ENCODE results near the gene NEK6. TPM values are rescaled to one million over a fixed set of nuclear protein-coding genes. Genes with fewer than 3 reads are reported as not detected.

The NEK6 gene
- total and polyA plus RNA-seq, 9 of the 15 experiments (the other 6 are each of a cell fraction or from before 2014, with no cell fraction given), result 3.1 to 19.0 (median 8.4) TPM

- 0 out of 2 replicates have a peak, but pooled peaks have one; percentile 6 for TF ChIP-seq REST (IDR thresholded peaks at IDR 0.05; ENCODE audit: borderline replicate concordance)
- no peak for TF ChIP-seq REST (CRISPR knock-in tag; IDR thresholded peaks at IDR 0.05; ENCODE audit: low read depth)
- TF ChIP-seq MAFK (IDR thresholded peaks at IDR 0.05; ENCODE audit: low read length), result peak; percentile 33; the same call in 1 of the 2 replicates
- TF ChIP-seq ETS1 (conservative IDR thresholded peaks at IDR 0.05; ENCODE audit: control insufficient read depth, low read depth, low read length), result no peak
- TF ChIP-seq ZNF316 (IDR thresholded peaks at IDR 0.05), result peak; percentile 89
- no peak for TF ChIP-seq SIN3A (IDR thresholded peaks at IDR 0.05; ENCODE audit: borderline replicate concordance in 2 of 2, control insufficient read depth in 1 of 2, low read depth in 2 of 2, low read length in 2 of 2)
- no peak for TF ChIP-seq ZNF398 (CRISPR knock-in tag; IDR thresholded peaks at IDR 0.05)
- TF ChIP-seq STAG1 (CRISPR knock-in tag; IDR thresholded peaks at IDR 0.05; ENCODE audit: borderline replicate concordance), result peak; percentile 25; the same call in 1 of the 2 replicates
- 0 out of 2 replicates have a peak, but pooled peaks have one; percentile 11 for TF ChIP-seq MTA2 (IDR thresholded peaks at IDR 0.05; ENCODE audit: low read depth)
- peak; percentile 24; the same call in 1 of the 2 replicates for TF ChIP-seq CBFA2T3 (IDR thresholded peaks at IDR 0.05)
- peak; percentile 64; the same call in 1 of the 2 replicates for TF ChIP-seq SMARCE1 (IDR thresholded peaks at IDR 0.05)
- no peak for TF ChIP-seq MITF (IDR thresholded peaks at IDR 0.05)
- TF ChIP-seq JUND (IDR thresholded peaks at IDR 0.05; ENCODE audit: borderline replicate concordance, low read depth, low read length), result peak; percentile 56
- peak; percentile 41; the same call in 2 of the 3 replicates for TF ChIP-seq JUND (tag; IDR thresholded peaks at IDR 0.05; ENCODE audit: borderline replicate concordance, low read depth, low read length)
- 0 out of 2 replicates have a peak, but pooled peaks have one; percentile 13 for TF ChIP-seq TAL1 (IDR thresholded peaks at IDR 0.05)
Observed at GRCh38 chr9:124392871-124393460, 135.2 kb downstream of the NEK6 start (continued).

Measured in K562 (cell line).